HG03439 (cell line): Measurements from ENCODE around the gene CTSF.
"Not testable (repeated sequence)": the region's sequence is repeated elsewhere in the genome, so short reads cannot be mapped to it uniquely, and the experiment has no call there.

Experiments used
- ATAC-seq: cut with Tn5 transposase; IDR thresholded peaks from one replicate; pipeline ENCODE4 v1.9.1; 2021; ENCODE audit warnings: mild to moderate bottlenecking, moderate library complexity; ENCODE audit not compliant: unreplicated experiment

The CTSF gene

GRCh38 chr11:66559866-66560676 lies 8.3 kb downstream of the CTSF start:
- no peak for ATAC-seq

GRCh38 chr11:66559142-66559865 lies 9.1 kb downstream of the CTSF start:
- no peak for ATAC-seq

- ATAC-seq = no peak
Observed at GRCh38 chr11:66557733-66558326, 10.6 kb downstream of the CTSF start.

- ATAC-seq = no peak
Observed at GRCh38 chr11:66556086-66556485, 12.3 kb downstream of the CTSF start.

- ATAC-seq = no peak
Observed at GRCh38 chr11:66555416-66555815, 13.0 kb downstream of the CTSF start.

GRCh38 chr11:66554602-66555001 lies 13.8 kb downstream of the CTSF start:
- no peak for ATAC-seq

- no peak for ATAC-seq
Observed at GRCh38 chr11:66550887-66551286, 17.5 kb downstream of the CTSF start.

- no peak for ATAC-seq
Observed at GRCh38 chr11:66549696-66550095, 18.7 kb downstream of the CTSF start.

- ATAC-seq = no peak
Observed at GRCh38 chr11:66548774-66549630, 19.4 kb downstream of the CTSF start.

GRCh38 chr11:66548041-66548440 lies 20.4 kb downstream of the CTSF start:
- ATAC-seq = no peak

- no peak for ATAC-seq
Observed at GRCh38 chr11:66547662-66548009, 20.8 kb downstream of the CTSF start.

- ATAC-seq = no peak
Observed at GRCh38 chr11:66546966-66547661, 21.3 kb downstream of the CTSF start.

- no peak for ATAC-seq
Observed at GRCh38 chr11:66546368-66546965, 21.9 kb downstream of the CTSF start, which contains the start of gene ACTN3. TSS of gene ACTN3 (plus strand) at chr11:66546903. CDS start at chr11:66546938, 35 bp downstream.

GRCh38 chr11:66545701-66546367 lies 22.6 kb downstream of the CTSF start, which contains the start of gene ZDHHC24:
TSS of gene ZDHHC24 (minus strand) at chr11:66546048. CDS start at chr11:66546003, 45 bp downstream.
- peak; percentile 79 for ATAC-seq

- ATAC-seq = not testable (repeated sequence)
Observed at GRCh38 chr11:66544952-66545351, 23.5 kb downstream of the CTSF start.

- no peak for ATAC-seq
Observed at GRCh38 chr11:66543263-66544107, 24.9 kb downstream of the CTSF start.

GRCh38 chr11:66542362-66542761 lies 26.0 kb downstream of the CTSF start:
- no peak for ATAC-seq

GRCh38 chr11:66541892-66542291 lies 26.5 kb downstream of the CTSF start:
- ATAC-seq = no peak
